T-cell (primary cell): ENCODE measurements around the gene GOLGA5. TPM values are rescaled to one million over a fixed set of nuclear protein-coding genes. Genes with fewer than 3 reads are reported as not detected.

ENCODE experiments used
- ATAC-seq, 4 experiments: fragments of 200-7000 bp in 3 of 4; fragments of 150-1000 bp in 1 of 4; cut with Tn5 transposase; replicated peaks in 1 of 4; 1 replicate in 3 of 4; 2 replicates in 1 of 4; pipeline ENCODE4 v1.10.0; 2021; ENCODE audit warnings: moderate library complexity in 3 of 4, mild to moderate bottlenecking in 2 of 4, moderate number of reproducible peaks in 1 of 4
- CTCF ChIA-PET, 2 donors: fragments of 300-600 bp; sonication (Branson Sonifier 250); formaldehyde crosslinking; loops; one replicate each; lab custom pipeline; 2022; ENCODE audit warnings: antibody characterized with exemption in 2 of 2; lab: Charles Lee
- POLR2A ChIA-PET, 2 donors: fragments of 300-600 bp; sonication (Branson Sonifier 250); formaldehyde crosslinking; loops; one replicate each; lab custom pipeline; 2022; ENCODE audit warnings: antibody characterized with exemption in 2 of 2; lab: Charles Lee
- DNase-seq, 35 experiments: peaks; one replicate each; pipeline versions ENCODE4 v3.0.0 to v3.0.0-alpha.2; 2013 to 2023
- H3K27ac ChIP-seq: one replicate; pipeline ENCODE4 v1.5.1; 2013; ENCODE audit warnings: low read length
- H3K27me3 ChIP-seq, 2 experiments: replicated peaks in 1 of 2; 1 replicate in 1 of 2; 2 replicates in 1 of 2; pipeline versions ENCODE4 v1.6.1 to v1.7.0; 2013; ENCODE audit warnings: low read length in 1 of 2, mixed read lengths in 1 of 2; ENCODE audit not compliant: control insufficient read depth in 2 of 2, insufficient read depth in 2 of 2; ENCODE audit errors: extremely low read depth in 1 of 2
- H3K36me3 ChIP-seq, 2 donors: 1 replicate in 1 of 2; 2 replicates in 1 of 2; pipeline versions ENCODE4 v1.6.1 to v1.7.0; 2013; ENCODE audit warnings: low read length in 1 of 2; ENCODE audit not compliant: control insufficient read depth in 2 of 2, insufficient read depth in 1 of 2; ENCODE audit errors: extremely low read depth in 1 of 2
- H3K4me1 ChIP-seq, 2 experiments: 1 replicate in 1 of 2; 2 replicates in 1 of 2; pipeline versions ENCODE4 v1.6.1 to v1.7.0; 2013; ENCODE audit warnings: low read length in 2 of 2, mixed read lengths in 1 of 2; ENCODE audit not compliant: insufficient read depth in 2 of 2, control insufficient read depth in 1 of 2; ENCODE audit errors: extremely low read depth in 1 of 2
- H3K4me3 ChIP-seq, 2 donors: 1 replicate in 1 of 2; 2 replicates in 1 of 2; pipeline versions ENCODE4 v1.5.1 to v1.7.0; 2013; ENCODE audit warnings: mild to moderate bottlenecking in 2 of 2, low read length in 1 of 2, moderate library complexity in 1 of 2; ENCODE audit not compliant: control insufficient read depth in 1 of 2; ENCODE audit errors: extremely low read depth in 1 of 2
- H3K9me3 ChIP-seq: 2 replicates; pipeline ENCODE4 v1.7.0; 2013
- H3K27ac Mint-ChIP-seq, 2 donors: one replicate each; pipeline ENCODE4 v1.8.0; 2020 to 2021; ENCODE audit warnings: mild to moderate bottlenecking in 2 of 2, mixed read lengths in 2 of 2
- H3K27me3 Mint-ChIP-seq, 2 donors: one replicate each; pipeline ENCODE4 v1.8.0; 2021 to 2022; ENCODE audit warnings: mixed read lengths in 2 of 2
- H3K36me3 Mint-ChIP-seq: one replicate; pipeline ENCODE4 v1.8.0; 2021; ENCODE audit warnings: mixed read lengths
- H3K4me1 Mint-ChIP-seq, 3 donors: one replicate each; pipeline ENCODE4 v1.8.0; 2020 to 2022; ENCODE audit warnings: mixed read lengths in 3 of 3, mild to moderate bottlenecking in 1 of 3
- H3K4me3 Mint-ChIP-seq, 3 donors: one replicate each; pipeline ENCODE4 v1.8.0; 2020 to 2022; ENCODE audit warnings: mild to moderate bottlenecking in 3 of 3, mixed read lengths in 3 of 3, moderate library complexity in 3 of 3
- H3K9me3 Mint-ChIP-seq, 3 donors: one replicate each; pipeline ENCODE4 v1.8.0; 2020 to 2022; ENCODE audit warnings: mixed read lengths in 3 of 3
- WGBS: methylation state at CpG from one replicate; pipeline ENCODE4 v1.1.5; 2013; ENCODE audit warnings: missing lambda C conversion rate; ENCODE audit not compliant: insufficient coverage; 5-methylcytosine and 5-hydroxymethylcytosine counted together
- total RNA-seq, 35 experiments: library from RNA in 6 of 35; stranded (reverse) in 6 of 35; fragments of 120-200 nt in 1 of 35; gene quantifications; one replicate each; pipeline versions ENCODE4 v1.2.1 to v1.2.4 and lab custom pipeline; 2013 to 2026

Gene GOLGA5
- total RNA-seq, 5 donors from 2014 or later (not counting 1 experiment from before 2014, with no cell fraction given), result 14.1 to 24.3 (median 21.5) TPM

GRCh38 chr14:92794547-92794941, 439 bp downstream of the GOLGA5 start:
- no peaks in the 10 kb centered on the region for H3K27me3 Mint-ChIP-seq
- peaks cover 4 to 15% (median 6%) of the 10 kb centered on the region in 3 donors for H3K9me3 Mint-ChIP-seq
- peak overlapping the region; percentile 93 to 96 for H3K4me3 ChIP-seq
- ChIA-PET CTCF (no interaction called here), POLR2A (interaction anchor here in 1 of 2 donors (0.6 kb wide), 1 partner anchor 673 kb away, joined by 3 read pairs; the partner anchor contains the start of gene NDUFB1)
- H3K4me1 Mint-ChIP-seq, result peaks cover 40 to 46% (median 40%) of the 10 kb centered on the region in 3 donors
- peaks cover 0 to 16% of the 10 kb centered on the region in 2 donors for H3K36me3 ChIP-seq
- no peak for ATAC-seq
- DNase-seq, result peak in 1 of 35 experiments; percentile 1
- H3K4me3 Mint-ChIP-seq, result peak overlapping the region; percentile 92 to 99 (median 97)
- H3K27me3 ChIP-seq, result no peaks in the 10 kb centered on the region
- peak overlapping the region; percentile 94 to 95 for H3K27ac Mint-ChIP-seq
- WGBS, result 0% methylated on average over 6 of the region's 20 CpGs
- H3K9me3 ChIP-seq, result no peaks in the 10 kb centered on the region
- H3K4me1 ChIP-seq, result peaks cover 13 to 17% of the 10 kb centered on the region in 2 experiments
- H3K27ac ChIP-seq, result peak overlapping the region; percentile 75
- peaks cover 20% of the 10 kb centered on the region for H3K36me3 Mint-ChIP-seq

- peak overlapping the region; percentile 92 to 99 (median 97) for H3K4me3 Mint-ChIP-seq
- ChIA-PET CTCF (no interaction called here), POLR2A (interaction anchor here (0.5 to 0.6 kb wide), 2 partner anchors 318 to 1284 kb away, joined by 3 to 6 read pairs; no protein-coding TSS in a partner anchor)
- peaks cover 44 to 50% (median 44%) of the 10 kb centered on the region in 3 donors for H3K4me1 Mint-ChIP-seq
- no peaks in the 10 kb centered on the region for H3K27me3 Mint-ChIP-seq
- H3K9me3 Mint-ChIP-seq, result peaks cover 0 to 12% (median 4%) of the 10 kb centered on the region in 3 donors
- Histone ChIP-seq H3K4me1 (peaks cover 13 to 19% of the 10 kb centered on the region in 2 experiments), H3K9me3 (no peaks in the 10 kb centered on the region), H3K27me3 (no peaks in the 10 kb centered on the region), H3K4me3 (peak overlapping the region; percentile 93 to 96), H3K36me3 (peaks cover 0 to 17% of the 10 kb centered on the region in 2 donors), H3K27ac (peak overlapping the region; percentile 75)
- ATAC-seq, result no peak
- H3K27ac Mint-ChIP-seq, result peak overlapping the region; percentile 94 to 95
- DNase-seq, result no peak
- H3K36me3 Mint-ChIP-seq, result peaks cover 21% of the 10 kb centered on the region
- WGBS, result 17% methylated on average over 1 of the region's 6 CpGs
These were observed 856 bp downstream of the GOLGA5 start for GRCh38 chr14:92794961-92795360.

GRCh38 chr14:92797935-92798653, 4.0 kb downstream of the GOLGA5 start:
- ATAC-seq, result no peak
- peaks cover 39% of the 10 kb centered on the region for H3K36me3 Mint-ChIP-seq

GRCh38 chr14:92798811-92799210, 4.7 kb downstream of the GOLGA5 start:
- no peaks in the 10 kb centered on the region for H3K27me3 Mint-ChIP-seq
- H3K4me1 Mint-ChIP-seq, result peaks cover 70 to 74% (median 71%) of the 10 kb centered on the region in 3 donors
- Histone ChIP-seq H3K9me3 (no peaks in the 10 kb centered on the region), H3K36me3 (peaks cover 3 to 30% of the 10 kb centered on the region in 2 donors), H3K27me3 (no peaks in the 10 kb centered on the region), H3K4me1 (peaks cover 21 to 28% of the 10 kb centered on the region in 2 experiments), H3K4me3 (no peak overlapping the region), H3K27ac (no peak overlapping the region)
- no peak overlapping the region for H3K4me3 Mint-ChIP-seq
- ChIA-PET POLR2A (no interaction called here), CTCF (interaction anchor here in 1 of 2 donors (0.7 kb wide), 1 partner anchor 115 kb away, joined by 6 read pairs; no protein-coding TSS in a partner anchor)
- no peak for ATAC-seq
- H3K27ac Mint-ChIP-seq, result no peak overlapping the region
- no peak for DNase-seq
- 100% methylated on average over 3 of the region's 10 CpGs for WGBS
- H3K36me3 Mint-ChIP-seq, result peaks cover 47% of the 10 kb centered on the region
- H3K9me3 Mint-ChIP-seq, result no peaks in the 10 kb centered on the region

More at GRCh38 chr14:92797935-92798653, 4.0 kb downstream of the GOLGA5 start:
- CTCF ChIA-PET, result no interaction called here
- no peaks in the 10 kb centered on the region for H3K9me3 ChIP-seq
- H3K27ac ChIP-seq, result no peak overlapping the region
- no peak for DNase-seq
- H3K27me3 ChIP-seq, result no peaks in the 10 kb centered on the region
- Mint-ChIP-seq H3K4me3 (no peak overlapping the region), H3K9me3 (no peaks in the 10 kb centered on the region), H3K27ac (no peak overlapping the region), H3K4me1 (peaks cover 70 to 74% (median 71%) of the 10 kb centered on the region in 3 donors), H3K27me3 (no peaks in the 10 kb centered on the region)
- peaks cover 22 to 32% of the 10 kb centered on the region in 2 experiments for H3K4me1 ChIP-seq
- POLR2A ChIA-PET, result no interaction called here
- no peak overlapping the region for H3K4me3 ChIP-seq
- peaks cover 3 to 23% of the 10 kb centered on the region in 2 donors for H3K36me3 ChIP-seq
- no CpG with 5 or more reads among the region's 6 CpGs for WGBS

GRCh38 chr14:92800012-92800411, 5.9 kb downstream of the GOLGA5 start:
- Mint-ChIP-seq H3K27ac (peak overlapping the region in 1 of 2 donors; percentile 51), H3K4me1 (peaks cover 72 to 74% (median 74%) of the 10 kb centered on the region in 3 donors), H3K36me3 (peaks cover 52% of the 10 kb centered on the region), H3K27me3 (no peaks in the 10 kb centered on the region), H3K9me3 (no peaks in the 10 kb centered on the region), H3K4me3 (peak overlapping the region; percentile 10 to 60 (median 55))
- peaks cover 17 to 20% of the 10 kb centered on the region in 2 experiments for H3K4me1 ChIP-seq
- H3K4me3 ChIP-seq, result no peak overlapping the region
- H3K9me3 ChIP-seq, result no peaks in the 10 kb centered on the region
- no peak for ATAC-seq
- peaks cover 3 to 33% of the 10 kb centered on the region in 2 donors for H3K36me3 ChIP-seq
- no peak for DNase-seq
- no peak overlapping the region for H3K27ac ChIP-seq
- H3K27me3 ChIP-seq, result no peaks in the 10 kb centered on the region
- CTCF ChIA-PET, result interaction anchor here in 1 of 2 donors (0.9 kb wide), 1 partner anchor 16 kb away, joined by 3 read pairs; no protein-coding TSS in a partner anchor
- no CpG with 5 or more reads among the region's 1 CpG for WGBS
- POLR2A ChIA-PET, result interaction anchor here in 1 of 2 donors (0.6 kb wide), 1 partner anchor 51 kb away, joined by 3 read pairs; no protein-coding TSS in a partner anchor

GRCh38 chr14:92800525-92800924, 6.4 kb downstream of the GOLGA5 start:
- peak overlapping the region; percentile 29 to 60 (median 46) for H3K4me3 Mint-ChIP-seq
- peaks cover 71 to 74% (median 73%) of the 10 kb centered on the region in 3 donors for H3K4me1 Mint-ChIP-seq
- ChIA-PET CTCF (no interaction called here), POLR2A (interaction anchor here in 1 of 2 donors (0.6 kb wide), 1 partner anchor 52 kb away, joined by 3 read pairs; no protein-coding TSS in a partner anchor)
- H3K36me3 ChIP-seq, result peaks cover 3 to 33% of the 10 kb centered on the region in 2 donors
- no peaks in the 10 kb centered on the region for H3K9me3 Mint-ChIP-seq
- no peak for DNase-seq
- peaks cover 56% of the 10 kb centered on the region for H3K36me3 Mint-ChIP-seq
- H3K27me3 Mint-ChIP-seq, result no peaks in the 10 kb centered on the region
- peaks cover 16 to 17% of the 10 kb centered on the region in 2 experiments for H3K4me1 ChIP-seq
- no peak overlapping the region for H3K4me3 ChIP-seq
- no peaks in the 10 kb centered on the region for H3K9me3 ChIP-seq
- H3K27ac ChIP-seq, result no peak overlapping the region
- no peaks in the 10 kb centered on the region for H3K27me3 ChIP-seq
- ATAC-seq, result no peak
- 93% methylated on average over 2 of the region's 3 CpGs for WGBS
- H3K27ac Mint-ChIP-seq, result no peak overlapping the region
